HCT116 (cell line): ENCODE results near the gene ZNF580.

Experiments
- CTCF ChIP-seq, 3 experiments: fragments of 200-600 bp in 1 of 3; sonication (generic) in 1 of 3; IDR thresholded peaks in 2 of 3; conservative IDR thresholded peaks in 1 of 3; 2 replicates each; pipeline ENCODE4 v1.5.1; 2012 to 2017; ENCODE audit warnings: low read depth in 2 of 3, low read length in 2 of 3, antibody characterized with exemption in 1 of 3, borderline replicate concordance in 1 of 3, control low read depth in 1 of 3, mild to moderate bottlenecking in 1 of 3, mixed read lengths in 1 of 3, mixed run types in 1 of 3, moderate library complexity in 1 of 3; ENCODE audit not compliant: insufficient read depth in 1 of 3
- ELF1 ChIP-seq: IDR thresholded peaks from 2 replicates; pipeline ENCODE4 v1.6.1; 2012; ENCODE audit warnings: low read depth, borderline replicate concordance
- FOSL1 ChIP-seq: IDR thresholded peaks from 2 replicates; pipeline ENCODE4 v1.6.1; 2012; ENCODE audit warnings: low read depth
- POLR2A ChIP-seq: IDR thresholded peaks from 2 replicates; pipeline ENCODE4 v1.7.0; 2011; ENCODE audit warnings: borderline replicate concordance; ENCODE audit not compliant: insufficient read depth, insufficient read length; ENCODE audit errors: extremely low read depth
- POLR2AphosphoS5 ChIP-seq: IDR thresholded peaks from 2 replicates; pipeline ENCODE4 v1.6.1; 2011; ENCODE audit warnings: mild to moderate bottlenecking, low read depth, low read length, moderate library complexity
- RAD21 ChIP-seq: IDR thresholded peaks from 2 replicates; pipeline ENCODE4 v1.6.1; 2012; ENCODE audit warnings: low read depth, mild to moderate bottlenecking
- SIN3A ChIP-seq: IDR thresholded peaks from 2 replicates; pipeline ENCODE4 v1.6.1; 2012; ENCODE audit warnings: low read depth
- SP1 ChIP-seq: IDR thresholded peaks from 2 replicates; pipeline ENCODE4 v1.6.1; 2012; ENCODE audit warnings: low read depth
- YY1 ChIP-seq: IDR thresholded peaks from 2 replicates; pipeline ENCODE4 v1.6.1; 2011; ENCODE audit warnings: low read length, low read depth, moderate library complexity, mild to moderate bottlenecking; ENCODE audit not compliant: insufficient replicate concordance; ENCODE audit errors: extremely low read depth
- TF ChIP-seq, protein P1 (sequence below): IDR thresholded peaks from 2 replicates; pipeline ENCODE4 v1.6.1; 2012
- TF ChIP-seq, protein P2 (sequence below): IDR thresholded peaks from 2 replicates; pipeline ENCODE4 v1.6.1; 2012; ENCODE audit warnings: low read depth
- TF ChIP-seq, protein P3 (sequence below): IDR thresholded peaks from 2 replicates; pipeline ENCODE4 v1.6.1; 2011; ENCODE audit warnings: mild to moderate bottlenecking, low read length, moderate library complexity; ENCODE audit not compliant: insufficient replicate concordance; ENCODE audit errors: extremely low read depth

GRCh38 chr19:55640577-55641425, at the start of gene ZNF580:
- TF ChIP-seq CTCF (IDR thresholded peaks at IDR 0.05 in 2 of 3, conservative IDR thresholded peaks at IDR 0.05 in 1 of 3; ENCODE audit: borderline replicate concordance in 1 of 3, insufficient read depth in 1 of 3, low read depth in 2 of 3, low read length in 2 of 3) (no peak), POLR2A (peak; percentile 22), YY1 (peak; percentile 48), POLR2AphosphoS5 (peak; percentile 46; the same call in 1 of the 2 replicates), ELF1 (no peak), SP1 (no peak), SIN3A (no peak), FOSL1 (no peak), RAD21 (no peak)
- TF ChIP-seq, protein P1, sequence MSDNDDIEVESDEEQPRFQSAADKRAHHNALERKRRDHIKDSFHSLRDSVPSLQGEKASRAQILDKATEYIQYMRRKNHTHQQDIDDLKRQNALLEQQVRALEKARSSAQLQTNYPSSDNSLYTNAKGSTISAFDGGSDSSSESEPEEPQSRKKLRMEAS = 0 out of 2 replicates have a peak, but pooled peaks have one; percentile 40
- TF ChIP-seq, protein P2, sequence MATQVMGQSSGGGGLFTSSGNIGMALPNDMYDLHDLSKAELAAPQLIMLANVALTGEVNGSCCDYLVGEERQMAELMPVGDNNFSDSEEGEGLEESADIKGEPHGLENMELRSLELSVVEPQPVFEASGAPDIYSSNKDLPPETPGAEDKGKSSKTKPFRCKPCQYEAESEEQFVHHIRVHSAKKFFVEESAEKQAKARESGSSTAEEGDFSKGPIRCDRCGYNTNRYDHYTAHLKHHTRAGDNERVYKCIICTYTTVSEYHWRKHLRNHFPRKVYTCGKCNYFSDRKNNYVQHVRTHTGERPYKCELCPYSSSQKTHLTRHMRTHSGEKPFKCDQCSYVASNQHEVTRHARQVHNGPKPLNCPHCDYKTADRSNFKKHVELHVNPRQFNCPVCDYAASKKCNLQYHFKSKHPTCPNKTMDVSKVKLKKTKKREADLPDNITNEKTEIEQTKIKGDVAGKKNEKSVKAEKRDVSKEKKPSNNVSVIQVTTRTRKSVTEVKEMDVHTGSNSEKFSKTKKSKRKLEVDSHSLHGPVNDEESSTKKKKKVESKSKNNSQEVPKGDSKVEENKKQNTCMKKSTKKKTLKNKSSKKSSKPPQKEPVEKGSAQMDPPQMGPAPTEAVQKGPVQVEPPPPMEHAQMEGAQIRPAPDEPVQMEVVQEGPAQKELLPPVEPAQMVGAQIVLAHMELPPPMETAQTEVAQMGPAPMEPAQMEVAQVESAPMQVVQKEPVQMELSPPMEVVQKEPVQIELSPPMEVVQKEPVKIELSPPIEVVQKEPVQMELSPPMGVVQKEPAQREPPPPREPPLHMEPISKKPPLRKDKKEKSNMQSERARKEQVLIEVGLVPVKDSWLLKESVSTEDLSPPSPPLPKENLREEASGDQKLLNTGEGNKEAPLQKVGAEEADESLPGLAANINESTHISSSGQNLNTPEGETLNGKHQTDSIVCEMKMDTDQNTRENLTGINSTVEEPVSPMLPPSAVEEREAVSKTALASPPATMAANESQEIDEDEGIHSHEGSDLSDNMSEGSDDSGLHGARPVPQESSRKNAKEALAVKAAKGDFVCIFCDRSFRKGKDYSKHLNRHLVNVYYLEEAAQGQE = no peak
- TF ChIP-seq, protein P3, sequence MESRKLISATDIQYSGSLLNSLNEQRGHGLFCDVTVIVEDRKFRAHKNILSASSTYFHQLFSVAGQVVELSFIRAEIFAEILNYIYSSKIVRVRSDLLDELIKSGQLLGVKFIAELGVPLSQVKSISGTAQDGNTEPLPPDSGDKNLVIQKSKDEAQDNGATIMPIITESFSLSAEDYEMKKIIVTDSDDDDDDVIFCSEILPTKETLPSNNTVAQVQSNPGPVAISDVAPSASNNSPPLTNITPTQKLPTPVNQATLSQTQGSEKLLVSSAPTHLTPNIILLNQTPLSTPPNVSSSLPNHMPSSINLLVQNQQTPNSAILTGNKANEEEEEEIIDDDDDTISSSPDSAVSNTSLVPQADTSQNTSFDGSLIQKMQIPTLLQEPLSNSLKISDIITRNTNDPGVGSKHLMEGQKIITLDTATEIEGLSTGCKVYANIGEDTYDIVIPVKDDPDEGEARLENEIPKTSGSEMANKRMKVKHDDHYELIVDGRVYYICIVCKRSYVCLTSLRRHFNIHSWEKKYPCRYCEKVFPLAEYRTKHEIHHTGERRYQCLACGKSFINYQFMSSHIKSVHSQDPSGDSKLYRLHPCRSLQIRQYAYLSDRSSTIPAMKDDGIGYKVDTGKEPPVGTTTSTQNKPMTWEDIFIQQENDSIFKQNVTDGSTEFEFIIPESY = no peak
